NCI-H526 treated with DMSO at 0.1 percent for 48 hours (cell line): Measurements from ENCODE around the gene ANO4.
"Not testable (repeated sequence)": the region's sequence is repeated elsewhere in the genome, so short reads cannot be mapped to it uniquely, and the experiment has no call there.

Experiments
- DNase-seq: peaks from one replicate; lab custom pipeline; 2025; lab: John Stamatoyannopoulos, UW

ANO4 gene

DNA sequence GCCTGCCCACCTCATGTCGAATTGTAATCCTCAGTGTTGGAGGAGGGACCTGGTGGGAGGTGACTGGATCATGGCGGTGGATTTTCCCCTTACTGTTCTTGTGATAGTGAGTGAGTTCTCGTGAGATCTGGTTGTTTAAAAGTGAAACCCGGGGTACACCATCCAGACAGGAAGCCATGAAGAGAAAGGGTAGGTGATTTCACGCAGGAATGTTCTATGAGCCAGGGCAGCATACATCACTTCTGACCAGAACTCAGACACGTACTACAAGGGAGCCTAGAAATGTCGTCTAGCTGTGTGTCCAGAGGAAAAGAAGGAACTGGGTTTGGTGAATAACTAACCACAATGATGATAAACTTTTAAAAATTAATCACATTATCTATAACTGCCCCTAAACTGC lies 80.6 kb downstream of the ANO4 start:
- DNase-seq = no peak

DNA sequence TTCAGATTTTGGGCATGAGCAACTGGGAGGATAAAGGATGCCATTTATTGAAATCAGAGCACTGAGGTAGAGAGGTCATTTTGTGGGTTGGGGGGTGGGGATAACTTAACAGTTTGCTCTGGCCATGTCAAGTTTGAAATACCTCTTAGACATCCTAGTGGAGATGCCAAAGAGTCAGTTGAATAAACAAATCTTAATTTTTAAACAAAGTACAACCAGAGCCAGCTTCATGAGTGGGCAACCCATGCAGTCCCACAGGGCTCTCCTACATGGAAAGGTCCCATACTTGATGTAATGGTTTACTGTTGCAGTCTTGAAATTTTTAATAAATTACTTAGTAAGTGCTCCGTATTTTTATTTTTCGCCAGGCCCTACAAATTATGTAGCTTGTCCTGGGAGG lies 81.2 kb downstream of the ANO4 start:
- no peak for DNase-seq

DNA sequence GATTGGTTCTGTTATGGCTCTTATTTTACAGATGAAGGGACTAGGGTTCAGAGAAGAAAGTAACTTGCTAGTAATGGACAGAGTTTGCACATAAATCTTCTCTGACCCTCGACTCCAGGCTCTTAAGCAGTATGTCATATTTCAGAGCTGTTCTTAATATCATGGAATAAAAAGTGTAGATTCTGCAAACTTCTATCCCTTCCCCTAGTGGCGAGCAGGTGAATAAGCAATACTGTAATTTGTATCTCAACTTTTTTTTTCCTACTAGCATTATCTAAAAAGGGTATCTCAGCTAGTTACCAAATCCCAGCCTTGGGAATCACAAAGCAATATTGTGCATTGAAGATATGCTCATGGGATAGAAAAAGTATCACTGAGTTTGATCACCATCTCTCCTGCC lies 83.2 kb downstream of the ANO4 start:
- DNase-seq = no peak

DNA sequence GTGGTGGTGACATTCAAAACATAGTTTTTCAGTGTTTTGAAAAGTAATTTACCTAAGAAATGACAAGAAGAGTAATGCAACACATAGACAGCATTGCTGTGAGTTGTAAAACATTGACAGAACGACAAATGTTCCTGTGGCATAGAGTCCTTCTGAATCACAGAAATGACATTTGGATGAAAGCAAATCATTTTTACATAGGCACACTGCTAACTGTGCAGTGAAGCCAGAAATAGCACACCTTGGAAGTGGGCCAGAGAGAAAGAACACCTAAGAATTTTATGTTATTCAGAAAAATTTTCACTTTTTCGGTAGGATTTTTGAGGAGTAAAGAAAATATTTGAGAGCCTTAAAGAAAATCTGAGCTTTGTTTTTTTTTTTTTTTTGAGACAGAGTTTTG lies 100.6 kb downstream of the ANO4 start:
- DNase-seq = no peak

DNA sequence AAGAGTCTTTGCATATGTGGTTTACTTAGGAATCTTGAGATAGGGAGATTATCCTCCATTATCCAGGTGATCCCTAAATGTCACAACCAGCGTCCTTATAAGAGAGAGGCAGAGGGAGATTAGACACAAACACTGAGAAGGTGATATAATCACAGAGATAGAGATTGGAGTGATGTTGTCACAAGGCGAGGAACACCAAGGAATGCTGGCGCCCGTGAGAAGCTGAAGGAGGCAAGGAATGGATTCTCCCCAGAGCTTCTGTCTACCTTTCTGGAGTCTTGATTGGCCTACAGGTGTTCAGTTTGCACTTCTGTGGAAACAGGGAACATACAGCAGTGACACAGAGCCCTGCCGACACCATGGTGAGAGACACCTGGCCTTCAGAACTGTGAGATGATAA lies 101.6 kb downstream of the ANO4 start:
- no peak for DNase-seq

DNA sequence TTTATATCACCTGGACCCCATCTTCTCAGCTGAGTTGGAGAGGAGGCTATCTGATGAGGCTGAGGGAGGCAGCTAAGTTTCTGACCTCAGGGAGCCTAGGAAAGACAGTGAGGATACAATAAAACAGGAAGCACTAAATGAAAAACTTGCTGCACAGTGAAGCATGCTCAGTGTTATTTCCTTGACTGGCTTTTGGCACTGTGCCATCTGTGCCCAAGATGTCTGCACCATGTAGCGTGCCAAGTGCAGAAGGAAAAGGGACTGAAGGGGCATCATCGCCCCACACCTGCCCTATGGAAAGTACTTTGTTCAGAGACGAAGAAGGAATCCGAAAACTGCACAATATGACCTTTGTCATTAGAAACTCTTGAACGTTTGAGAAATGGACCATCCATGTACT lies 102.7 kb downstream of the ANO4 start:
- DNase-seq = no peak

DNA sequence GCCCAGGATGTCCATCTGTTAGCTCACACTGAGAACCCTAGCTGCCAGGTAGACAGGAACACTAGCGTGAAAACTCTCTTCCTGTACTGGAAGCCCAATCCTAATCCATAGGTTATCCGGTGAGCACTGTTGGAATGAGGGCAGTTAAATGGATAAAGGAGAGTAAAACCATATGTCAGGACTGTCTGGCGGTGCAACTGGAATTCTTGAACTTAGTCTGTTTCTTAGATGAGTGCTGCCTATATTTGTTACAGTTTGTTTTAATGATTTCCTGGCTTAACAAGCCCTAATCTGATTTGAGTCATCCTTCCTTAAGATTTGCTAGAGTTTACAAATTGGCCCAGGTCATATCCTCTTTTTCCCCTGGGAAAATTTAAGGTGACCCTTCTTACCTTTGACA lies 104.7 kb downstream of the ANO4 start:
- no peak for DNase-seq

DNA sequence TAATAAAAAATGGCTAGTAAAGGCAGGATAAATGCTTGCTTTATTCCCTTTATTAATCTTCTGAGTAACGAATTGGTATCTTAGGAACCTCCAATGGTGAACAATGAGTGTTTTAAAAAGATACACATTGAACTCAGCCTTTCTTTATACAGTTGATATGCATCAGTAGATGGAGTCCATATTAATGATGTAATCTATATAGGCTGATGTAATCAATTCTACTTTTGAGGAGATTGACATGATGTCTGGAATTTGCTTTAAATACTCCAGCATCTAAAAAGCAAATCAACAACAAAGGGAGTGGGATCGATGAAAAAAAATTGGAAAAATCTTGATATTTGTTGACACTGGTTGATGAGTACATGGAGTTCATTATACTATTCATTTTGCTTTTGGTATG lies 106.2 kb downstream of the ANO4 start:
- DNase-seq = no peak

DNA sequence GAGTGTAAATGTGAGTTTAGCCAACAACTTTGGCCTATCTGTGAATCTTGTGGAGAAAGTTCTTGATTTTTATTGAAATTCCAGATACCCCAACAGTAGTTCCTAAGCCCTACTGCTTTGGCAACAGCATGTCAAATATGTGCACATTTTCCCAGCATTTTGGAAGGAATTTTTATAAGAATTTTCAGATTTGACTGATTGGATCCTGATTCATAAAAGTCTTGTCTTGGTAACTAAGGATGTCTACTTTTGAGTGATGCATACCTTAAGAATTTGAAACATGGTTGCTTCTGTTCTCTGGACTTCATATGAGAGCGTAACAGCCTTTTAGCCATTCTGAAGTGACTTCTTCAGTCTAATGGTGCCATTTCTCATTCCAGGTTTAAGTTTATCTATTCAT lies 106.7 kb downstream of the ANO4 start:
- no peak for DNase-seq

DNA sequence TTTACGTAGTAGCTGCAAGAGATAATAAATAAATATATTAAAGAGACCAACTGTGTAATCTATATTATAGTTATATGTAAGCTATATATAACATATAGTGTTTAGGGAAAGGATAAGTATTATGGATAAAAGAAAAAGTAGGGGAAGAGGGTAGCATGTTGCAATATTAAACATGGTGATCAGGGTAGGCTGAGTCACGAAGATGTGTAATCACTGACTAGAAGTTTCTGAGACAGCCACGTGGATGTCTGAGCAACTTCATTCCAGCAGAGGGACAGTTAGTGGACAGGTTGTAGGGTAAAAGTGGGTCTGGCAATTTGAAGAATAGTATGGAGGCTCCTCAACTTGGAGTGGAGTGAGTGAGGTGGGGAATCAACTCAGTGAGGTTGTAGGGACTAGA lies 109.7 kb downstream of the ANO4 start:
- DNase-seq = no peak

DNA sequence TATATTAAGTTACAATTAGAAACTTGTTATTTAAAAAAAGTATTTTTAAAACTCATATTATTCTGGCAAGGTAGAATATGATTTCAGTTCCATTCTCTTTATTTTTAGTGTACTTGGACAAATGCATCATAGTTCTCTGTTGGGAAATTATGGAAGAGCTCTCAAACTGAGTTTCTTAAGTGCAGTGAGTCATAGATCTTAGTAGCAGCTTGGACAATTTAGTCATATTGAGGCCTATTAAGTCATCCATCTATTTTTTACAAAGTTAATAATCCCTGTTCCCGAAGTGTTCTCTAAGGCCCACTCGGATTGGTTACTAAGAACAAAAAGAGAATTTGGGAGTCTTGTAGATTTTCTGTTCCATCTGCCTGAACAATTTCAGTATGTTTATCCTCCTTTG lies 113.9 kb downstream of the ANO4 start:
- DNase-seq = no peak

DNA sequence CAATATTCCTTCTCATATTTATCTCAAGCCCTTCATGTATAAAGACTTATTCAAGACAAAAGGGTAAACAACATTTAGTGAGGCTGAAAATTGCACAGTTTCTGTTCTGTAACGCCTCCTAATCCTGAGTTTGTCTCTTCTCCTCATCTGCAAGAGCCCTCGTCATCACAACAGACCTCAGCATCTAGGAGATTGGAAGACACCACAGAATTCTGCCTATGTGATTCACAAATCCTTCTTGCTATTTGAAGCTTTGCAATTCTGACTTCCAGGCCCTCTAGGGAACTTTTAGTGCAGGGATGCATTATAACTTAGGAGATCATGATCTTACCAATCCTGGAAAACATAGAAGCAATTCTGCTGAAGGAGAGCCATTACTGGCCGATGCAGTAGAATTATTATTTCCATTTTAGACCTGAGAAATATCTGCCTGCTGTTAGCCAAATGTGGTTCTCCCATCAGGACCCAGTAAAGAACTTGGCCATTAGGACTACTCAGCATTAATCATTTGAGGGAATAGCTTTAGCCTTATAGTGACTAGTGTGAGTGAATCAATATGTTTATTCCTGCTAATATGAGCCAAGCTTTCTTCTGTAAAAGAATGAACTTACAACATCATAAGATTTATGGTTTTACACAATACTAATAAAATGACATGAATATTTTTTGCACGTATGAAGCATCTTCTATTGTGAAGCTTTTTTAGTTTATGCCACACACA lies 119.5 kb downstream of the ANO4 start:
- DNase-seq = no peak

DNA sequence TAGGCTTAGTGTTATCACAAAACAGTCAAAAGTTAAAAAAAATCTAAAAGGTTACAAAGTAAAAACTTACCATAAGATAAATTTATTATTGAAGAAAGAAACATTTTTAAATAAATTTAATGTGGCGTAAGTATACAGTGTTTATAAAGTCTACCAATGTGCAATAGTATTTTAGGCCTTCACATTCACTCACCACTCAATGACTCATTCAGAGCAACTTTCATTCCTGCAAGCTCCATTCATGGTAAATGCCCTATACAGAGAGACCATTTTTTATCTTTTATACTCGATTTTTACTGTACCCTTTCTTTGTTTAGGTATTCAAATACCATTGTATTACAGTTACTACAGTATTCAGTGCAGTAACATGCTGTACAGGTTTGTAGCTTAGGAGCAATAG lies 124.5 kb downstream of the ANO4 start:
- DNase-seq = no peak

DNA sequence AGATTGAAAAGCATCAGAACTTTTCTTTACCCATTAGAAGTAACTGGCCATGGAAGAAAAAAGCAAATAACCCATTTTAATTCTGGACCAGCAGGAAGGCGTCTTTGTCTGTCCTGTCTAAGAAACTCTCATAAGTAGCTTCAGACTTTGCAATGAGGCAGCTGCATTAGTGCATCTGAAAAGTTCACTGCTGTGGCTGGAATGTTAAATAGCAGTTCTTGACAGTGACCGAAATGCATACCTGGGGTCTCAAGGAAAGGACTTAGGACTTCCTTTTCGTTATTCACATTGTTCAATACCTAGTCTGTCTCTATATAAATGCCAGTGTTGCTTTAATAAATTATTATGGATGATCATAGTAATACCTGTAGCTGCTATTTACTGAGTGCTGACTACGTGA lies 125.9 kb downstream of the ANO4 start:
- DNase-seq = no peak

DNA sequence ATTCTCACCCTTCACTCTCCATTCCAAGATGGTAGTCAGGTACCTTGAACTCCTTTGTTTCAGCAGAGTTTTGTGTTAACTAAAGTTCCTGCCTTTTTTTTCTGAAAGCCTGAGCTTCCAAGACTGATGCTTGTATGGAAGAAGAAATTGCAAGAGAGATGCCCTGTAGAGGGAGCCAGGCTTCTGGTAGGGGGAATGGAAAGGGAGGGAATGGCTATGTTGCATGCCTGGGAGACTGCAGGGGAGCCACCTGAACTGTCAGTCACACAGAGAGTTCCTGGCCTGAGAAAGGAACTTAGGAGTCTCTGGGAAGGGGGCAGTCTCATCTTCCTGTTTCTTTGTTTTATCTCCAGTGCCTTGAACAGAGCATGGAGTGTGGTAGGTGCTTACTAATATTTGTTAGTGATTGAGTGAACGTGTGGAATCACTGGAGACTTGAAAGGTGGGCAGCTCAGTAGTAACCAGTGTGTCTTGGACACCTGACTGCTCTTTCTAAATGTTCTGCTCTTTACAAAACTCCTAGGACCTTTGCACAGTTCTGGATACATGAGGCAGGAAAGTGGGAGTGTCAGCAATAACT lies 132.2 kb downstream of the ANO4 start:
- no peak for DNase-seq

DNA sequence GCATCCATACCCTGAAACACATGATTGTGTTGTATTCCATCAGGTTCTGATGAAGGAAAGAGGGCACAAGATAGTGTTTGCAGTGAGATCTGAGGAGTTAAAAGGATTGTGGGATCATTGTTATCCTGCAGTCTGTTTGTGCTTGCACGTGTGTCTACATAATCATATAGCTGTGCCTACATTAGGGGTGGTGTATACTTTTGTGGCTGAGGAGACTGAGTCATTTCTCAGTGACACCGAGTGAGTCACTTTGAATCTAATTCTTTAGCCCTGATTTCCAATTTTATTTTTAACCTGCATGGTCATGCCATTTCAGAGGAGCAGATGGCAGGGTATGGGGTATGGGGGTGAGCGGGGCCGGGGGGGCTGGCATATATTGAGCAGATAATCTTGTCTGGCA lies 133.2 kb downstream of the ANO4 start:
- DNase-seq = no peak

DNA sequence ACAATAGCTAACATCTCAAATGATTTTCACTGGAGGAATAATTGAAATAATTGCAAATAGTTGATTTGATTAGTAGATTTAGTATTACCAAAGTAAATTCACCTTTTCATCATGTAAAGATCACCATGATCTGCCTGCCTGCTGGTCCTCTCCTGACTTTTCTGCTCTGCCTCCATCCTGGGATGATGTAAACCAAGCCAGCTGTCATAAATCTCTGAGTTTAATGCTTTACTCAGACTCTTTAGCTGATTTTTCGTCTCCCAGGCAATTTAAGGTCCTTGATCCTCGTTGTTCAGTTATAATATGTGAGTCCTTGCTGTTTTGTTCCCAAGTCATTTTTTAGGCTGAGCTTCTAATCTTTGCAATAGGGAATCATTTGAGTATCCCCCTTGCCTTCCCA lies 138.0 kb downstream of the ANO4 start:
- no peak for DNase-seq

DNA sequence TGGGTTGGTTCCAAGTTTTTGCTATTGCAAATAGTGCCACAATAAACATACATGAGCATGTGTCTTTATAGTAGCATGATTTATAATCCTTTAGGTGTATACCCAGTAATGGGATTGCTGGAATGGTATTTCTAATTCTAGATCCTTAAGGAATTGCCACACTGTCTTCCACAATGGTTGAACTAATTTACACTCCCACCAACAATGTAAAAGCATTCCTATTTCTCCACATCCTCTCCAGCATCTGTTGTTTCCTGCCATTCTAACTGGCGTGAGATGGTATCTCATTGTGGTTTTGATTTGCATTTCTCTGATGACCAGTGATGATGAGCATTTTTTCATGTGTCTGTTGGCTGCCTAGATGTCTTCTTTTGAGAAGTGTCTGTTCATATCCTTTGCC lies 139.0 kb downstream of the ANO4 start:
- DNase-seq = not testable (repeated sequence)

DNA sequence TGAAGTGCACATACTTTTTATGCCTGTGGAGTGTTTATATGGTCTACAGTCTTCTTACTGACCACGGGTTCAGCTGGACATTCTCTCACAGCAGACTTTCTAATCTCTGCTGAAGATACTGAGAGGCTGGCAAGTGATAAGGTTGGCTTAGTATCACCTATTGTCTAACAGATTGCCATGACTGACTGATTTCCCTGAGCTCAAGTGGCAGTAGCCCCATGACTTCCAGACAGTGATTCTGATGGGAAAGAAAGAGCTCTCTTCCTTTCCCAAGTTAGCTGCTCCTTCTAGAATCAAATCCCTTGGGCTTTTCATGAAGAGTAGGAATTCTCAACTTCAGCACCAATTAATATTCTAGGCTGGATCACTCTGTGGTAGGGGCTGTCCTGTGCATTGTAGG lies 141.4 kb downstream of the ANO4 start:
- no peak for DNase-seq

DNA sequence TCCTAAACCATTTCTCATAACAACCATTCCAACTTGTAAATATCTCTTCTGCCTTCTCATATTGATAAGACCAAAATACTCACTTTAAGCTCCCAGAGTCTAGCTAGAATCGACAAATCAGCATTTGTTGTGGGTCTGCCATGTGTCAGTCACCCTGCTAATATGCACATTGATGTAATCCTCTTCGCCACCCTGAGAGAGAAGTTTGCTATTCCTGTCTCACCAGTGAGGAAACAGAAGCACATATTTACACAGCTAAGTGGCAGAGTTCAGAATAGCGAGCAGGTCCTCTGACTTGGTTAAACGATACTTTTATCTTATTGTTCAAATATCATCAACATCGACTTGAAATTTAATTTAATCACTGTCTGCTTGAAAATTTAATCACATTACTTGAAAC lies 142.1 kb downstream of the ANO4 start:
- DNase-seq = no peak

DNA sequence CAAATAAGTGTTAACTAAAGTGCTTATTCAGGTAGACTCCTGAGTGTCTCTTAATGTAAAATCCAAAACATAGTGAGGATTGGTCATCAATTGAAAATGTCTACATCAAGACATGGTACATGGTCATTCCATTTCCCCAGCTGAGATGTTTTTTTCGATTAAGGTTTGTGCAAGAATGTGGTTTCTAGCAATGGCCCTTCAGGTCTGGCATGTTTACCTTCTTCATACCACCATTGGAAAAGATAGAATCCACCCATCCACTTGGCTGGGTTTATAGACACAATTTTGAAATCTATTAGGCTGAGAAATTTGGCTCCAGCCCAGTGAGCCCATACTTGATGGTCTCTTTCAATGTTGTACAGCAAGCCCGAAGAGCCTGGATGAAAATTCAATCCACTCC lies 145.9 kb downstream of the ANO4 start:
- DNase-seq = no peak

DNA sequence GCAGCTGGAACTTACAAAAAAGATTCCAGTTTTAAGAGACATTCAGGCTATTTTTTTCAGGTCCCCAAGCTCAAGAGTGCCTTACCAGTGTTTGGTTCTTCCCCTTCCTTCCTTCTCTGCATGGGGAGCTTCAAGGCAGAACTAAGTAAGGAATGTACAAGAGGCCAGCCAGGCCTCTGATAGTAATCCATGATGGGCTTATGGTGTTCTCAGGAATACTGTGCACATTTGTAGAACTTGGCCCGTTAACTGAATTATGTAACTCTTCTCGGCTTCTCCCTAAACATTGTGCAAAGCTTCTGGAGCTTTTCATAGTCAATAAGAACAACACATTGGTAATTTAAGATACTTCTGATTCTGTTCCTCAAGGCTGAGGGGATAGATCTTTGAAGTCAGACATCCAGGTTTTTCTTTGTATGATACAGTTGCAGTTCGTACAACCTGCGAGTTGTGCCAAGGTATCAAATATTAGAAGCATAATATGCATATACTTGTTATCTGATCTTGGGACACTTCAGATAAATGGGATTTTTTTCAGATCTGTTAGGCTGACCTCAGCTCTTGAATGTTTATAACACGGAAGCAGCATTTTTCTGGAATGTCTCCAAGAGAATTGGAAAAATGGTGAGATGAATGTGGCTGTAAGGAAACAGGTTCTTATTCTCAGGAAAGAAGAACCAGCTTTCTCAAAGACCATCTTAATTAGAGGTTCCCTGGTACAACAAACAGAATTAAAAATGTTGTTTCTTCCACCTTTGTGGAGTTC lies 148.6 kb downstream of the ANO4 start:
- no peak for DNase-seq

DNA sequence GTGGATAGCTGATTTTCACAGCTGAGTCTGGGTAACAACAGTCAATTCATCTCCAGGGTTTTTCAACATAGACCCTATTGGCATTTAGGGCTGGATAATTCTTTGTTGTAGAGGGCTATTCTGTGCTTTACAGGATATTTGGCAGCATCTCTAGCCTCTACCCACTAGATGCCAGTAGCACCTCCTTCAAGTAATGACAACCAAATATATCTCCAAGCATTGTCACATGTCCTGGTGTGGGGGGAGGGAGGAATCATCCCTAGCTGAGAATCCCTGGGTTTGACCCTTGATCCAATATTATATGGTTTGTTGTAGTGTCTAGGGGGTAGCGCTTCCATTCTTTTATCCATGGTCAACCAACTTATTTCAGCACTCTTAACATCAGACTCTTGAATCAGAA lies 157.2 kb downstream of the ANO4 start:
- DNase-seq = no peak

DNA sequence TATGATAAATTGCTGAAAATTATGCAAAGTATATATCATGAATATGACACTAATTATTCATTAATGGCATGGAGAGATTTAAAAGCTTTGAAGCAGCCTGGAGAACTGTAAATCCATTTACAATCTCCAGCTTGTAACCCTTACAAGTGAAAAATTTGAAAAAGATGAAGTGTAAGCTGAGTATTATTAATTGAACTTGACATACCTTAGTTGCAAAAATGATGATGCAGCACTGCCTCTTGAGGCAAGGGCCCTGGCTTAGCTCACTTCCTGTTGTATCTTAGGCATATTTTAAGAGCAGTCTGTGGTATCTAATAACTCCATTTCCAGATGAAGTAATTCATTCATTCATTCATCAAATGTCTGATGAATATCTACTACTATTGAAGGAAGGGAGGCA lies 158.6 kb downstream of the ANO4 start:
- DNase-seq = no peak
